ENCODE measurements around the gene SHOX.

- TF ChIP-seq EZH2phosphoT487 (IDR thresholded peaks at IDR 0.05; ENCODE audit: insufficient read depth, low read depth) = no peak
- no peak for TF ChIP-seq EZH2 (IDR thresholded peaks at IDR 0.05; ENCODE audit: insufficient read depth, poor library complexity, severe bottlenecking)
Observed at GRCh38 chrX:627995-628394, 2.6 kb upstream of the SHOX start.
